SK-N-SH treated with all-trans-retinoic acid at 6 μM for 48 hours (cell line): ENCODE data around the gene TAAR2.

Experiments
- ATAC-seq: fragments of 200-7000 bp; cut with Tn5 transposase; 3 replicates; pipeline ENCODE4 v1.9.1; 2020; ENCODE audit warnings: mild to moderate bottlenecking, moderate library complexity
- ARNTL ChIP-seq: fragments of 450-650 bp; formaldehyde crosslinking; IDR thresholded peaks from 2 replicates; pipeline ENCODE4 v1.5.0; 2020; ENCODE audit warnings: low read depth, mild to moderate bottlenecking, moderate library complexity, borderline replicate concordance
- BACH2 ChIP-seq: fragments of 250-450 bp; sonication (Bioruptor Pico); IDR thresholded peaks from 2 replicates; pipeline ENCODE4 v1.9.0; 2021; ENCODE audit warnings: mild to moderate bottlenecking, borderline replicate concordance
- CREB5 ChIP-seq: fragments of 250-450 bp; sonication (Bioruptor Pico); IDR thresholded peaks from 2 replicates; pipeline ENCODE4 v1.5.1; 2020; ENCODE audit warnings: low read depth, mild to moderate bottlenecking, moderate library complexity
- CSDC2 ChIP-seq: fragments of 250-450 bp; sonication (Bioruptor Pico); IDR thresholded peaks from 2 replicates; pipeline ENCODE4 v1.5.0; 2020; ENCODE audit warnings: mild to moderate bottlenecking, moderate library complexity
- CSRNP3 ChIP-seq: fragments of 250-450 bp; sonication (Bioruptor Pico); IDR thresholded peaks from 2 replicates; pipeline ENCODE4 v1.5.1; 2021; ENCODE audit warnings: mild to moderate bottlenecking, moderate library complexity
- ESRRG ChIP-seq: fragments of 250-450 bp; sonication (Bioruptor Pico); IDR thresholded peaks from 2 replicates; pipeline ENCODE4 v1.6.1; 2021; ENCODE audit warnings: mild to moderate bottlenecking
- GLIS3 ChIP-seq: fragments of 250-450 bp; sonication (Bioruptor Pico); IDR thresholded peaks from 2 replicates; pipeline ENCODE4 v1.5.0; 2020; ENCODE audit warnings: mild to moderate bottlenecking, moderate library complexity
- ISL1 ChIP-seq: fragments of 250-450 bp; sonication (Bioruptor Pico); IDR thresholded peaks from 2 replicates; pipeline ENCODE4 v2.1.2; 2022; ENCODE audit warnings: mild to moderate bottlenecking, moderate library complexity
- OSR1 ChIP-seq: fragments of 250-450 bp; sonication (Bioruptor Pico); IDR thresholded peaks from 2 replicates; pipeline ENCODE4 v1.8.0; 2022; ENCODE audit warnings: moderate library complexity, mild to moderate bottlenecking, inconsistent platforms
- PPARA ChIP-seq: fragments of 250-450 bp; sonication (Bioruptor Pico); IDR thresholded peaks from 2 replicates; pipeline ENCODE4 v1.5.0; 2020; ENCODE audit warnings: mild to moderate bottlenecking, borderline replicate concordance
- RARB ChIP-seq: fragments of 250-450 bp; sonication (Bioruptor Pico); IDR thresholded peaks from 2 replicates; pipeline ENCODE4 v1.8.0; 2021; ENCODE audit warnings: mild to moderate bottlenecking, moderate library complexity
- SNAI2 ChIP-seq: fragments of 250-450 bp; sonication (Bioruptor Pico); IDR thresholded peaks from 2 replicates; pipeline ENCODE4 v1.5.0; 2020; ENCODE audit warnings: mild to moderate bottlenecking, moderate library complexity
- TCF4 ChIP-seq: fragments of 250-450 bp; sonication (Bioruptor Pico); IDR thresholded peaks from 2 replicates; pipeline ENCODE4 v1.8.0; 2021; ENCODE audit warnings: mild to moderate bottlenecking, moderate library complexity, borderline replicate concordance
- TOX ChIP-seq: fragments of 250-450 bp; sonication (Bioruptor Pico); IDR thresholded peaks from 2 replicates; pipeline ENCODE4 v1.8.0; 2021; ENCODE audit warnings: mild to moderate bottlenecking, moderate library complexity, borderline replicate concordance
- ZC3H10 ChIP-seq: fragments of 250-450 bp; sonication (Bioruptor Pico); IDR thresholded peaks from 2 replicates; pipeline ENCODE4 v1.5.1; 2021; ENCODE audit warnings: mild to moderate bottlenecking, moderate library complexity
- ZFP3 ChIP-seq: fragments of 250-450 bp; sonication (Bioruptor Pico); IDR thresholded peaks from 2 replicates; pipeline ENCODE4 v1.5.0; 2020; ENCODE audit warnings: mild to moderate bottlenecking, moderate library complexity
- ZFP30 ChIP-seq: fragments of 450-650 bp; formaldehyde crosslinking; IDR thresholded peaks from 2 replicates; pipeline ENCODE4 v1.5.0; 2022; ENCODE audit warnings: mild to moderate bottlenecking, moderate library complexity
- ZNF565 ChIP-seq: fragments of 450-650 bp; formaldehyde crosslinking; conservative IDR thresholded peaks from 2 replicates; pipeline ENCODE4 v1.5.0; 2020; ENCODE audit warnings: low read depth, mild to moderate bottlenecking, moderate library complexity
- ZNF8 ChIP-seq: fragments of 450-650 bp; formaldehyde crosslinking; IDR thresholded peaks from 2 replicates; pipeline ENCODE4 v1.5.0; 2020; ENCODE audit warnings: mild to moderate bottlenecking, moderate library complexity
- TF ChIP-seq, protein P1 (sequence below): fragments of 250-450 bp; sonication (Bioruptor Pico); IDR thresholded peaks from 2 replicates; pipeline ENCODE4 v1.5.0; 2020; ENCODE audit warnings: mild to moderate bottlenecking, moderate library complexity
- TF ChIP-seq, protein P2 (sequence below): fragments of 250-450 bp; sonication (Bioruptor Pico); IDR thresholded peaks from 2 replicates; pipeline ENCODE4 v1.8.0; 2020; ENCODE audit warnings: mild to moderate bottlenecking, moderate library complexity, borderline replicate concordance
- TF ChIP-seq, protein P3 (sequence below): fragments of 250-450 bp; sonication (Bioruptor Pico); IDR thresholded peaks from 2 replicates; pipeline ENCODE4 v1.8.0; 2021; ENCODE audit warnings: low read depth, mild to moderate bottlenecking, moderate library complexity, borderline replicate concordance

TAAR2 gene, protein sequence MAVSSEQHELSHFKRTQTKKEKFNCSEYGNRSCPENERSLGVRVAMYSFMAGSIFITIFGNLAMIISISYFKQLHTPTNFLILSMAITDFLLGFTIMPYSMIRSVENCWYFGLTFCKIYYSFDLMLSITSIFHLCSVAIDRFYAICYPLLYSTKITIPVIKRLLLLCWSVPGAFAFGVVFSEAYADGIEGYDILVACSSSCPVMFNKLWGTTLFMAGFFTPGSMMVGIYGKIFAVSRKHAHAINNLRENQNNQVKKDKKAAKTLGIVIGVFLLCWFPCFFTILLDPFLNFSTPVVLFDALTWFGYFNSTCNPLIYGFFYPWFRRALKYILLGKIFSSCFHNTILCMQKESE

DNA sequence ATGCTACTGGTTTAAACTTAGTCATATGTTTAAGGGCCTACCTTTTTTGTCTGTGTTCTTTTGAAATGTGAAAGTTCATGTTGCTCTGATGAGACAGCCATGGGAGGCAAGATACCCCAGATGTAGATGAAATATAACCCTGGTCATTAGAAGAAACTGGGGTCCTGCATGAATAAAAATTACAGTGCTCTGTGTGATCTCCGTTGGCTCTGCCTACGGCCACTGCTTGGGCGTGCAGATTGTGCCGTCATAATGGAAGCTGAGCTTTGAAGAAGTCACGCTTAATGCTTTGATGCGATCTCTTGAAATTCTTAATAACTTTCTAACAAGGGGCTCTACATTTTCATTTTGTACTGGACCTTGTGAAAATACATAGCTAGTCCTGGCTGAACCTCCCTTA is at the start of gene TAAR2:
TSS of gene TAAR2 (minus strand) at position 101 of the 400 bp plus-strand sequence. CDS start at position 101, 0 bp downstream.
- TF ChIP-seq CSRNP3 (no peak), ZFP30 (CRISPR knock-in tag) (no peak), ARNTL (no peak), CREB5 (no peak), TOX (CRISPR knock-in tag) (no peak), TCF4 (no peak), PPARA (no peak), BACH2 (CRISPR knock-in tag) (no peak), SNAI2 (CRISPR knock-in tag) (no peak), ESRRG (CRISPR knock-in tag) (no peak), GLIS3 (CRISPR knock-in tag) (no peak), ISL1 (CRISPR knock-in tag) (no peak), ZNF8 (CRISPR knock-in tag) (no peak), ZC3H10 (no peak), OSR1 (CRISPR knock-in tag) (no peak)
- TF ChIP-seq, protein P1, sequence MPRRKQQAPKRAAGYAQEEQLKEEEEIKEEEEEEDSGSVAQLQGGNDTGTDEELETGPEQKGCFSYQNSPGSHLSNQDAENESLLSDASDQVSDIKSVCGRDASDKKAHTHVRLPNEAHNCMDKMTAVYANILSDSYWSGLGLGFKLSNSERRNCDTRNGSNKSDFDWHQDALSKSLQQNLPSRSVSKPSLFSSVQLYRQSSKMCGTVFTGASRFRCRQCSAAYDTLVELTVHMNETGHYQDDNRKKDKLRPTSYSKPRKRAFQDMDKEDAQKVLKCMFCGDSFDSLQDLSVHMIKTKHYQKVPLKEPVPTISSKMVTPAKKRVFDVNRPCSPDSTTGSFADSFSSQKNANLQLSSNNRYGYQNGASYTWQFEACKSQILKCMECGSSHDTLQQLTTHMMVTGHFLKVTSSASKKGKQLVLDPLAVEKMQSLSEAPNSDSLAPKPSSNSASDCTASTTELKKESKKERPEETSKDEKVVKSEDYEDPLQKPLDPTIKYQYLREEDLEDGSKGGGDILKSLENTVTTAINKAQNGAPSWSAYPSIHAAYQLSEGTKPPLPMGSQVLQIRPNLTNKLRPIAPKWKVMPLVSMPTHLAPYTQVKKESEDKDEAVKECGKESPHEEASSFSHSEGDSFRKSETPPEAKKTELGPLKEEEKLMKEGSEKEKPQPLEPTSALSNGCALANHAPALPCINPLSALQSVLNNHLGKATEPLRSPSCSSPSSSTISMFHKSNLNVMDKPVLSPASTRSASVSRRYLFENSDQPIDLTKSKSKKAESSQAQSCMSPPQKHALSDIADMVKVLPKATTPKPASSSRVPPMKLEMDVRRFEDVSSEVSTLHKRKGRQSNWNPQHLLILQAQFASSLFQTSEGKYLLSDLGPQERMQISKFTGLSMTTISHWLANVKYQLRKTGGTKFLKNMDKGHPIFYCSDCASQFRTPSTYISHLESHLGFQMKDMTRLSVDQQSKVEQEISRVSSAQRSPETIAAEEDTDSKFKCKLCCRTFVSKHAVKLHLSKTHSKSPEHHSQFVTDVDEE (CRISPR knock-in tag) = no peak
- TF ChIP-seq, protein P2, sequence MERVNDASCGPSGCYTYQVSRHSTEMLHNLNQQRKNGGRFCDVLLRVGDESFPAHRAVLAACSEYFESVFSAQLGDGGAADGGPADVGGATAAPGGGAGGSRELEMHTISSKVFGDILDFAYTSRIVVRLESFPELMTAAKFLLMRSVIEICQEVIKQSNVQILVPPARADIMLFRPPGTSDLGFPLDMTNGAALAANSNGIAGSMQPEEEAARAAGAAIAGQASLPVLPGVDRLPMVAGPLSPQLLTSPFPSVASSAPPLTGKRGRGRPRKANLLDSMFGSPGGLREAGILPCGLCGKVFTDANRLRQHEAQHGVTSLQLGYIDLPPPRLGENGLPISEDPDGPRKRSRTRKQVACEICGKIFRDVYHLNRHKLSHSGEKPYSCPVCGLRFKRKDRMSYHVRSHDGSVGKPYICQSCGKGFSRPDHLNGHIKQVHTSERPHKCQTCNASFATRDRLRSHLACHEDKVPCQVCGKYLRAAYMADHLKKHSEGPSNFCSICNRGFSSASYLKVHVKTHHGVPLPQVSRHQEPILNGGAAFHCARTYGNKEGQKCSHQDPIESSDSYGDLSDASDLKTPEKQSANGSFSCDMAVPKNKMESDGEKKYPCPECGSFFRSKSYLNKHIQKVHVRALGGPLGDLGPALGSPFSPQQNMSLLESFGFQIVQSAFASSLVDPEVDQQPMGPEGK = no peak
- TF ChIP-seq, protein P3, sequence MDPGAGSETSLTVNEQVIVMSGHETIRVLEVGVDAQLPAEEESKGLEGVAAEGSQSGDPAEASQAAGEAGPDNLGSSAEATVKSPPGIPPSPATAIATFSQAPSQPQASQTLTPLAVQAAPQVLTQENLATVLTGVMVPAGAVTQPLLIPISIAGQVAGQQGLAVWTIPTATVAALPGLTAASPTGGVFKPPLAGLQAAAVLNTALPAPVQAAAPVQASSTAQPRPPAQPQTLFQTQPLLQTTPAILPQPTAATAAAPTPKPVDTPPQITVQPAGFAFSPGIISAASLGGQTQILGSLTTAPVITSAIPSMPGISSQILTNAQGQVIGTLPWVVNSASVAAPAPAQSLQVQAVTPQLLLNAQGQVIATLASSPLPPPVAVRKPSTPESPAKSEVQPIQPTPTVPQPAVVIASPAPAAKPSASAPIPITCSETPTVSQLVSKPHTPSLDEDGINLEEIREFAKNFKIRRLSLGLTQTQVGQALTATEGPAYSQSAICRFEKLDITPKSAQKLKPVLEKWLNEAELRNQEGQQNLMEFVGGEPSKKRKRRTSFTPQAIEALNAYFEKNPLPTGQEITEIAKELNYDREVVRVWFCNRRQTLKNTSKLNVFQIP = no peak
- ATAC-seq = no peak

DNA sequence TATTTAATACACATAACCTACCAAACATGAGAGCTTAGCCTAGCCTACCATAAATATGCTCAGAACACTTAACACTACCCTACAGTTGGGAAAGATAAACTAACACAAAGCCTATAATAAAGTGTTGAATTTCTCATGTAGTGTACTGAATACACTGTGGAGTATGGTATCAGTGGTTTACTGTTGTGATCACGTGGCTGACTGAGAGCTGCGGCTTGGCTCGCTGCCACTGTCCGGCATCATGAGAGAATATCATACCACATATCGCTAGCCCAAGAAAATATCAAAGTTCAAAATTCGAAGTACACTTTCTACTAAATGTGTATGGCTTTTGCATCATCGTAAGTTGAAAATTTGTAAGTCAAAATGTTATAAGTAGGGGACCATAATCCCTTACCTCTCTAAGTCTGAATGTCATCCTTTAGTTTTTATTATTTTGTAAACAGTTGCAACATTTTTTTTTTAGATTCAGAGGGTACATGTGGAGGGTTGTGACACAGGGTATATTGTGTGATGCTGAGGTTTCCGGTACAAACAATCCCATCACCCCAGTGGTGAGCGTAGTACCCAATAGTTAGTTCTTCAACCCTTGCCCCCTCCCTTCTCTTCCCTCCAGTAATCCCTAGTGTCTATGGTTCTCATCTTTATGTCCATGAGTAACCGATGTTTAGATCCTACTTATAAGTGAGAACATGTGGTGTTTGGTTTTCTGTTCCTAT is 49.5 kb upstream of the TAAR2 start:
- no peak for ATAC-seq
- TF ChIP-seq CSDC2 (CRISPR knock-in tag) = no peak
- no peak for TF ChIP-seq ZC3H10
- TF ChIP-seq ESRRG (CRISPR knock-in tag) = no peak
- no peak for TF ChIP-seq TCF4
- TF ChIP-seq ZFP3 = no peak
- no peak for TF ChIP-seq RARB (CRISPR knock-in tag)
- no peak for TF ChIP-seq ZNF565 (CRISPR knock-in tag)
- TF ChIP-seq ZFP30 (CRISPR knock-in tag) = no peak
- TF ChIP-seq SNAI2 (CRISPR knock-in tag) = no peak
- TF ChIP-seq ZNF8 (CRISPR knock-in tag) = no peak
- TF ChIP-seq, protein P2 = no peak
- no peak for TF ChIP-seq CREB5
- TF ChIP-seq BACH2 (CRISPR knock-in tag) = no peak
